Hematopoietic multipotent progenitor cell treated with erythropoietin and hydrocortisone succinate and interleukin-3 and kit ligand, for 15 days (in vitro differentiated cells): ENCODE measurements around the gene SIK3.
A peak's percentile ranks its signal among the peaks of the same experiment; 100 is the strongest.
"Not testable (repeated sequence)": the region's sequence is repeated elsewhere in the genome, so short reads cannot be mapped to it uniquely, and the experiment has no call there.

Experiments used
- DNase-seq: peaks from one replicate; pipeline ENCODE4 v3.0.0-alpha.2; 2015; ENCODE audit warnings: low spot score

SIK3 gene

DNA sequence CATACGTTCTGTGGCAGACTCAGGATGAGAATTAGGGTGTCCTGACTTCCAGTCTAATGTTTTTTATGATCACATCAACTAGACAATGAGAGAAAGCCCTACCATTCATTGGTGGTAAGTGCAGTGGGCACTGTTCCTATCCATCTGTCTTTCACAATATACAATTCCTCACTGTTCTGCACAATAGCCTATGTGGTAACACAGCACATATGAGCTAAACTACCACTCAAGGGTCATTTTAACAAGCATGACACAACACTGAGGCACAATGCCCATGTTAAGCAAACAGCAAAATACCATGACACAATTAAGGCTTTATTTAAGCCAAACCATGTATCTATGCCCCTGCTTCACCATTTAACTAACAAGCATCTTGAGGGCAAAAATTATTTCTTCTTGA is 52.3 kb downstream of the SIK3 start:
- no peak for DNase-seq

DNA sequence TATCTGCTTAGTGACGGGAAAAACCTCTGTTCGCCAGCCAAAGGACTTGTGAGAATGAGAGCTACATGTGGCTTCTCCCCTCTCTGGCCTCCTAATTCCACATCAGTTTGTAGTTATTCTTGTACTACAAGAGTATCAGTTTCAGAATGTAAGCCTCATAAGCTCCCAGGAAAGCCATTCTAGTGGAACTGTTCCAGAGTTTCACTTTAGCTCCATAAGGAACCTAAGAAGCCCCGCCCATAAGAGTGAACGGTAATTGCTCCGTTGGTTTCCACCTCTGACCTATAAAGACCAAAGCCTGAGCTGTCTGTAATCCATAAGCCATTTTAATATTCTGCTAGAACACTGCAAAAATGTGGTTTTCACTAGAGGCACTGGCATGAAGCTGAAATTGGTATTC is 53.0 kb downstream of the SIK3 start:
- no peak for DNase-seq

DNA sequence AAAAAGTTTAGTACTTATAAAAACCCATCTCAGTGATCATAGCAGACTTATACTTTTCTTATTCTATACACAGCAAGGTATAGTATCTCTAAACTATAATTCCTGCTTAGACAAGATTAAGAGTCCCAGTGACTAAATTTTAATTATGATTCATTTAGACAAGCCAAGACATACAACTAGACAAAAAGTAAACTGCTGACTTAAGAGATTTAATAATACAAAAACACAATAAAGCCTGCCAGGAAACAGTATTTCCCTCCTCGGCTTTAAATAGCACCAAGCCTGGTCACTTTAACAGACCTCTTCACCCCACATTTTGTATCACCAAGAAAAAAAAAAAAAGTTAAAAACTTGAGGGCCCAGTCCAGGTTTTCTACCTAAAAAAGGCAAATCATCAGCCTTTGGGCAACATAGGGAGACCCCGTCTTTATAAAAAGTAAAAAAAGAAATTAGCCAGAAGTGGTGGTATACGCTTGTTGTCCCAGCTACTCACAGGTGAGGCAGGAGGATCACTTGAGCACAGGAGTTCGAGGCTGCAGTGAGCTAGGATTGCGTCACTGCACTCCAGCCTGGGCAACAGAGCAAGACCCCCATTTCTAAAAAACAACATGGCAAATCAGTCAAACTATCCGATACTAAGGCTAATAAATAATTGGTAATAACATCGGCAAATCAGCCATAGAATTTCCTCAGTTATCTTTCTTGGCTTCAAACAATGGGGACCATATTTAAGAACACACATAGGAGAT is 53.8 kb downstream of the SIK3 start:
- no peak for DNase-seq

DNA sequence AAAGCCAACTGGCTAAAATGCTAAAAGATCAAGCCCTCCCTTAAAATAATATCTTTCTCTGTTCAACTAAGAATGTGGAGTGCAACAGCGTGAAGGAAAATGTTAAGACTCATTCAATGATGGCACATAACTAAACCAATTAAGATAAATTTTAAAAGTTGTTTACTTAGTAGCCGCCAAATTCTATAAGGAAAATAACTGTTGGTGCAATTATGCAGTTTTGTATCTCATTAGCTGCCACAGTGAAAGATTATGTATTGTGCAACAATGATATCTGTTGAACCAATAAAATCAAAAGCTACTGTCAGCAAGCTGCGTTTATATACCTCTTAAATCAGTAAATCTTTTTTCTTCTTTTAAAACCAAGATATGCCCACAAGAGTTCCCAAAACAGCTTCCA is 55.5 kb downstream of the SIK3 start:
- DNase-seq, result no peak

DNA sequence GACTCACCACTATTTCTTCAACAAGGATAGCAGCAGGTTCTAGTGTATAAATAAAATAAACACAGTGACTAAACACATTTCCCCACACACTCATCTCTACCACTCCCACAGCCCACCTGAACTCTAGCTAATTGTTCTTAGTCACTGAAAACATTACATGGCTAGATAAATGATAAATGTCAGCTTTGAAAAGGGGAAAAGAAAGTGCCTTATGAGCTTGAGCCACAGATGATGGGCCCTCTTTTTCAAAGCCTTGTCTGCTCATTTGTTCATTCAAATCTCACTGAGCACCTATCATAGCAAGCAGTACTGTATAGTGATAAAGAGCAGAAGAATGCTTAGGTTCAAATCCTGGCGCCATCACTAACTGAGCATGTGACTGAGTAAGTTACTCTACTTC is 58.3 kb downstream of the SIK3 start:
- no peak for DNase-seq

DNA sequence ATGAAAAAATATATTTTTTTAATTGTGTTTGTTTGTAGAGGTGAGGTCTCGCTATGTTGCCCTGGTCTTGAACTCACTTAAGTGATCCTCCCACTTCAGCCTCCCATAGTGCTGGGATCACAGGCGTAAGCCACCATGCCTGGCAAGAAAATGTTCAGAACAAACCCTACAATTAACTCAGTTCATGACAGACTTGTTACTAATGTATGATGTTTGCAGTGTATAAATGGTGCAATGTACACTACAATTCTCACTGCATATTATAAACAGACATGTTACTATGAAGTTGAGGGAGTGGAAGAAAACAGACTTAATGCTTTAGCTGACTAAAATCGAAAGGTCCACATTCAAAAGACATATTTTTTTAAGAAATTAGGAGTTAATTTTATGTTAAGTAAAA is 59.0 kb downstream of the SIK3 start:
- DNase-seq, result no peak

DNA sequence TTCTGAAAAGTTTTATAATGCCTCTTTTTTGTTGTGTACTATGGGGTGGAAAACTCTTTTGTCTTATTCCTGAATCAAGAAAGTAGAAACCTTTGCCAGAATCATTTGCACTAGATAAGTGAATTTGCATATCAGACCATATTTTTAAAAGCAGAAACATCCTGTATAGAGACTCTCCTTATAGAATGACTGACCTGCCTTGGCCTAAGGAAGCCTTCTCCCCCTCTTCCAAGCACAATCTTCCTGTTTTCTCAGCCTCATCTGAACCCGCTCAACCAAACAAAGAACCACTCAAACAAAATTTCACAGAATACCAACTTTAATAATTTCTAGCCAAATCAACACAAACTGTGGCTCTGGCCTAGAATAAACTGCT is 60.3 kb downstream of the SIK3 start:
- DNase-seq, result no peak

DNA sequence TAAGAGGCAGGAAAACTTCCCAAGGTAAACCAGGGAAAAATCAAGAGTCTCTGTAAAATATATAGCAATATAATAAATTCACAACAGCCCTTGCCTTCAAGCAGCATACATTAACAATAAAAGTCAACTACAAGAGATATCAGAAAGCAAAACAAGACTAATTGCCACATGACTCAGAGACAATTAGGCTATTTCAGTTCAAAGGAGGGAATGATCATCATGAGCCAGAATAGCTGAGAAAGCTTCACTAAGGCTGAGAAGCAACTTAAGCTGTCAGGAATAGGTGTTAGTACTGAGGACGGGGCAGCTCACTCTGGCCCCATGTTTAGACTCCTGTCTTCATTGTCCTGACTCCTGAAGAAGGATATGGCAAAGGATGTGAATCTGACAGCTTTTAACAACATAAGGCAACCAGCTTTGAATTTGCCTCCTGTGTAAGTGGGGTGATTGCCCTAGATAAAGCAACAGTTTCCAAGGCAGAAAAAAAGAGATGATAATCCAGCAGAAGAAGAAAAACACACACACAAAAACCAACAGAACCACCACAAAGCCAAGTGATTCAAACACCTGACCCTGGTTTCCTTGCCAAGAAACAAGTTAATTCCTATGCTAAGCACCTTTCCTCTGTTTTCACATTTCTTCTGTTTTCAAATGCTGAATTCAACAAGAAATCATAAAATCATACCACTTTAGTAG is 60.8 kb downstream of the SIK3 start:
- DNase-seq, result no peak

DNA sequence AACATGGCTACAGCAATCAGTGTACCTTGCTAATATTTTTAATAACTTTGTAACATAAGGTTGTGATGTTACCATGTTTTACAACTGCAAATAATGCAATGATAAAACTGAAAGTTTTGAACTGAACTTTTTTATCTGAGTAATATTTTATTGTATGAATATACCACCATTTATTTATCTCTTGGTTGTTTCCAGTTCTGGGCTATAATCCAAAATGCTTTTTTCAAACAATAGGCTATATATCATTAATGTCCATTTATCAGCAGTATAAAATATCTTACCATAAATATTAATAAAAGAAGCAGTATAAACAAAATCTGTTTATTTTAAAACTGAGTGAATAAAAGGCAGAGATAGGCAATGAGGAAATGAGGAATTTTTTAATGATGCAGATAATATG is 63.3 kb downstream of the SIK3 start:
- no peak for DNase-seq

DNA sequence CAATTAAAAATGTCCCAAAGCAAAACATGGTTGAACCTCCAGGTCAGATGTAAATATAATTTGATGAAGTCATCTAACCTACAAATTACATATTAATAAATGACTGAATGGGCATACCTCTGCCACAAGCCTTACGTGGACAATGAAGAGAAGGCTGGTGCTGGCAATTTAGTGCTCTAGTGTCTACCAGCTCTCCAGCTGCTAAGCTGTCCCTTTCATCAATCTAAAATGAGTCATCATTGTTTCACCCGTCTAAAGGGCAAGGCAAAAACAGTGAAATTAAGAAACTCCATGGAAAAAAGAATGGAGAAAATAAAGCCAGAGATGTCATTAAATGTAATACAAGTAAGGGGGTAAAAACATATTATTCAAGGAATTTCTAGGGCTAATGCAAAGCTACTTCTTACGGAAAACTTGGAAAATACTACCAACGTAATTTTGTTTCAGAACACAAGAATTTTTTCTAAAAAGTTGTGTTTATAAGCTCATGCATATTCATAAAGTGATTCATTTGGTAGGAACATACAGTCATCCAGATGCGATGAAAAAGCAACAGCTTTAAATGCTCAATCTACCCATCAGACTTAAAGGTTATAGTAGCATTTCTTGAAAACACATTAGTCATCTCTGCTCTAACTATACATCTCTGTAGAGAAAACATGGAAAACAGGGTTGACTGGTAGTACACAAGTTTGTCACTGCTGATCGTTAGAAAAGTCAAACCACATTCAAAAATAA is 71.5 kb downstream of the SIK3 start:
- DNase-seq, result no peak

DNA sequence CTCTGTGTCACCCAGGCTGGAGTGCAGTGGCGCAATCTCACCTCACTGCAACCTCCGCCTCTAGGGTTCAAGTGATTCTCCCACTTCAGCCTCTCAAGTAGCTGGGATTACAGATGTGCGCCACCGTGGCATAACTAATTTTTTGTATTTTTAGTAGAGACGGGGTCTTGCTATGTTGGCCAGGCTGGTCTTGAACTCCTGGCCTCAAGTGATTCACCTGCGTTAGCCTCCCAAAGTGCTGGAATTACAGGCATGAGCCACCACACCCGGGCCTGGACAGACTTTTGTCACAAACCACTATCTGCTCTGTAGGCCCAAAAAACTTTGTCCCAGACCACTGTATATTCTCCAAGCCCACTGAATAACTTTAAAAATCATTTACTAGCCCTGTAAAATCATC is 74.5 kb downstream of the SIK3 start:
- not testable (repeated sequence) for DNase-seq

DNA sequence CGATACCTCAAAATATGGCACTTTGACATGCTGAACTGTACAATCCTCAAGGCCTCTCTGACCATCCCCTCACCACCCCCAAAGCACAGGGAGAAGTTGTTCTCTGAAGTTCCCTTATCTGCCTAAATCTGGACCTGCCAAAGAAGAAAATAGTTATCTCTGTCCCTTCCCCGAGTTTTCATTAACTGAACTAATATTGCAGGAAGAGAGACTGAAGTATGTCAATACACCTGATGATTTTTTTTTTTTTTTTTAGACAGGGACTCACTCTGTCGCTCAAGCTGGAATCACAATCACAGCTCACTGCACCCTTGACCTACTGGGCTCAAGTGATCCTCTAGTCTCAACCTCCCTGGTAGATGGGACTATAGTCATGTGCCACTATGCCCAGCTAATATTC is 75.0 kb downstream of the SIK3 start:
- no peak for DNase-seq

DNA sequence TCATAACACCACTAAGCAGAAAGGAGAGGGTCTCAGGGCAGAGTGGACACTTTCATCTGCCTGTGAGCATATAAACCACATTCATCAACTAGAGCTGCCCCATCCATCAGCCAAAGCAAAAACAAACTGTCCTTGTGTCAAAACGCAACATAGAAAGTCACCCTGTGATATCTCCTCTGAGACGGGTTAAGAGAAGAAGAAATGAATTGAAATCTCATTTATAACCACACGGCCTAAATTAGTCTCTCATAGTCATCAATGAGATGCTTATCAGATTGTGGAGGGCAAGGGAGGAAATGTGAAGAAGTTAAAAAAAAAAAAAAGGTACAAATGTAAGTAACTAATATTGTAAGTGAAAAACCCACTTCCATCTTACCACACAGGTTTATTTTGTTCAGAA is 75.7 kb downstream of the SIK3 start:
- no peak for DNase-seq

DNA sequence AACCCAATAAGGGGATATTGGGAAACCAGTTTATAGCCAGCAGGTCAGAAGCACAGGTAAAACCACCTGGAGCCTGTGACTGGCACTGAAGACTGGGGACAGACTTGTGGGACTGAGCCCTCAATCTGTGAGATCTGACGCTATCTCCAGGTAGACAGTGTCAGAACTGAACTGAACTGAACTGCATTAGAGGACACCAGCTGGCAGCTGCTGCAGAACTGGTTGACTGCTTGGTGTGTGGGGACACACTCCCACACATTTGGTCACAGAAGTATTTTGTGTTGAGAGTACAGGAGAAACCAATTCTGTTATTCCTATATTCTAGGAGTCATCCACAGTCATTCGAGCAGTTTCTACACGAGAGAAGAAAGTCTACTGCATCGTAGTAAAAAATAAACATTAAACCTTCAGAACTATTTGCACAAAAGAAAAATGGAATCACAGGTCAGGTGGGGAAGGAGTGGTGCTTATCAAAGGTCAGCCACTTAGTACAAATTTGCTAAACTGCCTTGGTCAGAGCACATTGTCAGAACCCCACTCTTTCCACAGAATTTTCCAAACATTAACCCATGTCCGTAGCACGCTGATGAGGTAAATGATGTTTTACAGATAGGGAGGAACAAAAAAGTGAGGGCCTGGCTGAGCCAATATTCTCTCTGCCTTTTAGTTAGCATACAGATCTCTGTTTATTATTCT is 77.2 kb downstream of the SIK3 start:
- DNase-seq, result no peak

DNA sequence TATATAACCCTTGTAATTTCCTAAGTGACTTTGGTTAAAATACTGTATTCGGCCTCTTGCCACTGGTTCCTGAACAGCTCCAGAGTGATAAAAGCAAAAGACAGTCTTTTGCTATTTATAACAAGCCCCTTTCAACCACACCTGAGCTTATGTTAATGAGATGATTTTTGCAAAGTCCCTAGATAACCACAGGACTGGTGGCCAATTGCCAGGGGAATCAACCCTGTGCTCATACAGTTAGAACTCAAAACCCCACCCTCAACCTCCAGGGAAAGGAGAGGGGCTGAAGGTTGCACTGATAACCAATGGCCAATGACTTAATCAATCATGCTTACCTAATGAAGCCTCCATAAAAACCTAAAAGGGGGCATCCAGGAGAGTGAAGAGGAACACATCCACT is 77.9 kb downstream of the SIK3 start:
- peak; percentile 43 for DNase-seq

DNA sequence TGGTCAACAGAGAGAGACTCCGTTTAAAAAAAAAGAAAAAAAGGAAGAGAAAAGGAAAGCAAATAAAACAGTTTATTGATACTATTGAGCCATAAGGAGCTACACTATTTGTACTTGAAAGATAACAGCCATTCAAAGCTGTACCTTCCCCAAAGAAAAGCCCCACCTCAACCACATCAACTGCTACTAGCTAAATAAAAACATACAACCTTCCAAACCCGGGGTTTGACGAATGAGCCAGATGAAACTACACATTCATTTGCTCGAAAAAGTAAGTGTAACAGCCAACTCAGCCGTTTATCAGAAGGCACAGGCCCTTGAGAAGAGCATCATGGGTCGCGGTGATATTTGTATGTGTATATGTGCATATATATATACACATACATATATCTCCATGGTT is 78.4 kb downstream of the SIK3 start:
- peak; percentile 68 for DNase-seq

DNA sequence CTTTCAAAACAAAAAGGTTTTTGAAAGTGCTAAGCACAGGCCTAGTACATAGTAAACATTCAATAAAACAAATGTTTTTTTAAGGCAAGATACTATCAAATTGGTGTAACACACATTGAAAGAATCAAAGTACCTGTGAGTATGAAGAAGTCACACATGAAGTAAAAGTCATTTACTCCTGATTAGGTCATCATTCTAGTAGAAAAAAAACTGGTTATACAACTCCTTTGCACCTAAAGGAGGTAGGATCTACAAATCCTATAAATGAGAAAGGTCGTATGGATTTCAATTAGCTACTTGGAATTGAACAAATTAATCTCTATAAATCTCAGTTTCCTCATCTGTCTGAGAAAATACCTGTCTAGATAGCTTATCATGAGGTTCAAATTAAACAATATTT is 80.8 kb downstream of the SIK3 start:
- no peak for DNase-seq

DNA sequence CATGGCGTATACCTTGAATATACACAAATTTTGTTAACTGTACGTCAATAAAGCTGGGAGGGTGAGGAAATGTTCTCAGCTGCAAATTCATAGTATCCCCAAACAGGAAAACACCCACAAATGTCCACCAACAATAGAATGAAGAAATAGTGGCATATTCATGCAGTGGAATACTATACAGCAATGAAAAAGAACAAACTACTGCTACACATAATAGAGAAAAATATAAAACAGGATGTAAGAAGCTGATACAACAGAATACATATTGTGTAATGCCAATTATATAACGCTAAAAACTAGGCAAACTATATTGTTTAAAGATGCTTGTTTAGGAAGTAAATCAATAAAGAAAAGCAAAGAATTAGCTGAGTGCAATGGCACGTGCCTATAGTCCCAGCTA is 81.5 kb downstream of the SIK3 start:
- no peak for DNase-seq

DNA sequence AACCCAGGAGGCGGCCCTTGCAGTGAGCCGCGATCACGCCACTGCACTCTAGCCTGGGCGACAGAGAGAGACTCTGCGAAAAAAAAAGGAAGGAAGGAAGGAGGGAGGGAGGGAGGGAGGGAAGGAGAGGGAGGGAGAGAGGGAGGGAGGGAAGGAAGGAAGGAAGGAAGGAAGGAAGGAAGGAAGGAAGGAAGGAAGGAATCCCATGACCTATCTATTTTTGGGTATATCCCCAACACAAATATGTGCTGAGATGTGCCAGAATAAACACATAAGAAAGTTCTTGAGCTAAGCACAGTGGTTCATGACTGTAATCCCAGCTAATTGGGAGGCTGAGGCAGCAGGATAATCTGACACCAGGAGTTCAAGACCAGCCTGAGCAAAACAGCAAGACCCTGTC is 82.0 kb downstream of the SIK3 start:
- DNase-seq, result no peak

DNA sequence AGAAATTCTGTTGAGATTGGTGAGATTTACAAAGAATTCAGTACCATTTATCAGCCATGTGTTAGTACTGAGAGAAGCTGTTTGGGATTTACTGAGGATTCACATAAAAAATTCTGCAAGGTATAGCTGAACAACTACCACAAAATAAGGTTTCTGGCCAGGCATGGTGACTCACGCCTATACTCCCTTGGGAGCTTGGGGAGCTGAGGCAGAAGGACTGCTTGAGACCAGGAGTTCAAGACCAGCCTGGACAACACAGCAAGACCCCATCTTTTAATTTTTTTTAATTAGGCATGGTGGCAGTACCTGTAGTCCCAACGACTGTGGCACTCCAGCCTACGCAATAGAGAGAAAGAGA is 86.7 kb downstream of the SIK3 start:
- DNase-seq, result no peak

DNA sequence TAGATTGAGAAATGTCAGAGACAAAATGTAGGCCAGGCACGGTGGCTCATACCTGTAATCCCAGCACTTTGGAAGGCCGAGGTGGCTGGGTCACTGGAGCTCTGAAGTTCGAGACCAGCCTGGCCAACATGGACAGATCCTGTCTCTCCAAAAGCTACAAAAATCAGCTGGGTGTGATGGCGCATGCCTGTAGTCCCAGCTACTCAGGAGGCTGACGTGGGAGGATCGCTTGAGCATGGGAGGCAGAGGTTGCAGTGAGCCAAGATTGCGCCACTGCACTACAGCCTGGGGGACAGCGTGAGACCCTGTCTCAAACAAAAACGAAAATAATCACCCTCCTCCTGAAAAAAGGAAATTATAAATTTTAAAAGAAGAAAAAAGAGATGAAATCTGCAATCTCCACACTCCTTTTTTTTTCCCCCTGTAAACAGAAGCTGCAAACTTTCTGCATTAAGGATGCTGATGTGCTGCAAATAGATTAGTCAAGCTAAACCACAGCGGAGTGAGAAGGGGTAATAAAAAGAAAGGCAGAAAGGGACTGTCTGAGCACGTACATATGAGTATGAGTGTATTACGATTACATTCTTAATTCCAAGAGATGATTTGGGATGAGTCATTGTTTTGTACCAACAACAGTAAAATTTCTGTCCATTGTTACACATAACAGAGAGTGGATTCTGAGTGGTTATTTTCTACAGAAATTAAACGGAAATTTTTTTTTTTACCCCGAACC is 87.3 kb downstream of the SIK3 start:
- DNase-seq, result no peak
